Panc1 (cell line): ENCODE results near the gene STAT3. TPM values are rescaled to one million over a fixed set of nuclear protein-coding genes. Genes with fewer than 3 reads are reported as not detected.

ENCODE experiments used
- ATAC-seq: fragments of 200-7000 bp; cut with Tn5 transposase; 2 replicates; pipeline ENCODE4 v1.9.1; 2020; ENCODE audit warnings: mild to moderate bottlenecking, moderate library complexity
- BruUV-seq: library from RNA; stranded (reverse); fragments of 400-500 nt; replicated peaks from 2 replicates; lab custom pipeline; 2021; lab: Mats Ljungman, UMichigan
- CTCF ChIA-PET: fragments of 300-600 bp; sonication (Branson Sonifier 250); formaldehyde crosslinking; loops from one replicate; lab custom pipeline; 2022; ENCODE audit warnings: antibody characterized with exemption; lab: Charles Lee
- POLR2A ChIA-PET: fragments of 300-600 bp; sonication (Branson Sonifier 250); formaldehyde crosslinking; loops from one replicate; lab custom pipeline; 2022; ENCODE audit warnings: antibody characterized with exemption; lab: Charles Lee
- DNase-seq: peaks from one replicate; pipeline ENCODE4 v3.0.0-alpha.2; 2010; ENCODE audit warnings: low read depth, low spot score
- H3K27ac ChIP-seq: 2 replicates; pipeline ENCODE4 v1.5.1; 2011; ENCODE audit warnings: mild to moderate bottlenecking, low read length, inconsistent platforms
- H3K27me3 ChIP-seq: fragments of 200-500 bp; sonication (Bioruptor generic); 2 replicates; pipeline ENCODE4 v1.6.0; 2014; ENCODE audit warnings: low read length, inconsistent platforms; ENCODE audit not compliant: control insufficient read depth, insufficient read depth
- H3K36me3 ChIP-seq: fragments of 200-500 bp; sonication (Bioruptor generic); 2 replicates; pipeline ENCODE4 v1.5.1; 2014; ENCODE audit warnings: inconsistent platforms, mild to moderate bottlenecking, low read length, moderate library complexity; ENCODE audit not compliant: control insufficient read depth, insufficient read depth
- H3K4me1 ChIP-seq: 2 replicates; pipeline ENCODE4 v1.5.1; 2011; ENCODE audit warnings: inconsistent platforms, mild to moderate bottlenecking, low read length, moderate library complexity; ENCODE audit not compliant: control insufficient read depth, insufficient read depth
- H3K4me3 ChIP-seq, 2 experiments: 2 replicates each; pipeline ENCODE4 v1.5.1; 2011 to 2012; ENCODE audit warnings: low read depth in 2 of 2, low read length in 2 of 2, mild to moderate bottlenecking in 2 of 2, inconsistent platforms in 1 of 2, moderate library complexity in 1 of 2
- H3K9me3 ChIP-seq: fragments of 200-500 bp; sonication (Bioruptor generic); 2 replicates; pipeline ENCODE4 v1.5.1; 2014; ENCODE audit warnings: low read depth, mild to moderate bottlenecking, inconsistent platforms, low read length, moderate library complexity; ENCODE audit not compliant: control insufficient read depth, insufficient read depth
- CTCF ChIP-seq: fragments of 450-650 bp; IDR thresholded peaks from 2 replicates; pipeline ENCODE4 v1.5.1; 2017; ENCODE audit warnings: mild to moderate bottlenecking
- POLR2AphosphoS5 ChIP-seq: IDR thresholded peaks from 2 replicates; pipeline ENCODE4 v1.6.1; 2012; ENCODE audit warnings: mild to moderate bottlenecking, low read depth, low read length, moderate library complexity
- REST ChIP-seq, 2 experiments: IDR thresholded peaks; 2 replicates each; pipeline ENCODE4 v1.6.1; 2011 to 2012; ENCODE audit warnings: low read depth in 2 of 2, control low read depth in 1 of 2, low read length in 1 of 2, mild to moderate bottlenecking in 1 of 2, moderate library complexity in 1 of 2; ENCODE audit not compliant: insufficient read depth in 1 of 2
- SIN3A ChIP-seq: IDR thresholded peaks from 2 replicates; pipeline ENCODE4 v1.6.1; 2012; ENCODE audit warnings: low read depth, mild to moderate bottlenecking, low read length, moderate library complexity, borderline replicate concordance; ENCODE audit not compliant: insufficient read depth
- TCF7L2 ChIP-seq: IDR thresholded peaks from 2 replicates; pipeline ENCODE4 v1.6.1; 2011; ENCODE audit warnings: mild to moderate bottlenecking, low read depth, low read length, inconsistent platforms
- in situ Hi-C: cut with HindIII; loops from 2 replicates; pipeline ENCODE4 v1.10.0; 2016; ENCODE audit warnings: low sequenced_read_pairs, low pct_unique_long_range_greater_than_20kb
- intact Hi-C: fragments of 100-400 bp; cut with micrococcal nuclease; formaldehyde crosslinking; loops from one replicate; pipeline ENCODE4 v1.10.0; 2022; ENCODE audit not compliant: unreplicated experiment
- total RNA-seq: library from RNA; stranded (reverse); gene quantifications from one replicate; pipeline ENCODE4 v1.2.1, GENCODE V29; 2021; ENCODE audit not compliant: unreplicated experiment

Gene STAT3
- total RNA-seq, 1 experiment from 2014 or later: 287 TPM

GRCh38 chr17:42309142-42309541 lies 79.1 kb downstream of the STAT3 start:
- TF ChIP-seq CTCF (no peak), REST (IDR thresholded peaks at IDR 0.05; ENCODE audit: insufficient read depth in 1 of 2, low read depth in 2 of 2, low read length in 1 of 2) (no peak), TCF7L2 (no peak), SIN3A (no peak)
- Histone ChIP-seq H3K4me1 (peaks cover 30% of the 10 kb centered on the region), H3K36me3 (no peaks in the 10 kb centered on the region), H3K4me3 (no peak overlapping the region), H3K27me3 (no peaks in the 10 kb centered on the region), H3K27ac (peak overlapping the region; percentile 25; the same call in 1 of the 2 replicates), H3K9me3 (no peaks in the 10 kb centered on the region)
- ChIA-PET CTCF (interaction anchor here (0.5 to 1.4 kb wide), 4 partner anchors 81 to 97 kb away, joined by 3 to 7 read pairs (median 4); no protein-coding TSS in a partner anchor), POLR2A (no interaction called here)
- in situ Hi-C loops: no loop called here
- no TSS peak for BruUV-seq
- intact Hi-C loops: no loop called here
- DNase-seq (no peak), ATAC-seq (no peak)

GRCh38 chr17:42308446-42308845 lies 79.8 kb downstream of the STAT3 start:
- Histone ChIP-seq H3K9me3 (no peaks in the 10 kb centered on the region), H3K27ac (peak overlapping the region; percentile 34), H3K36me3 (no peaks in the 10 kb centered on the region), H3K27me3 (no peaks in the 10 kb centered on the region), H3K4me1 (peaks cover 23% of the 10 kb centered on the region), H3K4me3 (no peak overlapping the region)
- in situ Hi-C loops (no loop called here), intact Hi-C loops (no loop called here)
- CTCF ChIA-PET: interaction anchor here (1.4 kb wide), 1 partner anchor 86 kb away, joined by 4 read pairs; no protein-coding TSS in a partner anchor
- no TSS peak for BruUV-seq
- TF ChIP-seq POLR2AphosphoS5 (no peak), CTCF (no peak), TCF7L2 (no peak), REST (IDR thresholded peaks at IDR 0.05; ENCODE audit: insufficient read depth in 1 of 2, low read depth in 2 of 2, low read length in 1 of 2) (no peak), SIN3A (no peak)
- DNase-seq: no peak
- POLR2A ChIA-PET: no interaction called here
- ATAC-seq: no peak
